Gastrocnemius medialis (tissue), 4 donors: ENCODE data around the gene WIZ. TPM values are rescaled to one million over a fixed set of nuclear protein-coding genes. Genes with fewer than 3 reads are reported as not detected.

Experiments used
- ATAC-seq, 2 donors: fragments of 150-250 bp; one replicate each; pipeline ENCODE4 v1.9.1; 2016
- DNase-seq, 2 donors: peaks; one replicate each; pipeline ENCODE4 v3.0.0-alpha.2; 2019
- H3K27ac ChIP-seq, 4 donors: fragments of 200-600 bp; sonication (generic); 1 replicate in 1 of 4; 2 replicates in 3 of 4; pipeline ENCODE4 v1.5.1; 2016 to 2018; ENCODE audit warnings: mild to moderate bottlenecking in 2 of 4, moderate library complexity in 1 of 4
- H3K27me3 ChIP-seq, 3 donors: fragments of 200-600 bp; sonication (generic) in 2 of 3; 1 replicate in 1 of 3; 2 replicates in 2 of 3; pipeline versions ENCODE4 v1.5.1 to v1.6.0; 2016 to 2019; ENCODE audit warnings: mild to moderate bottlenecking in 1 of 3, moderate library complexity in 1 of 3
- H3K36me3 ChIP-seq, 2 donors: fragments of 200-600 bp; sonication (generic) in 1 of 2; one replicate each; pipeline ENCODE4 v1.5.1; 2017 to 2018
- H3K4me1 ChIP-seq, 2 donors: fragments of 200-600 bp; sonication (generic) in 1 of 2; one replicate each; pipeline ENCODE4 v1.5.1; 2016 to 2017; ENCODE audit warnings: mild to moderate bottlenecking in 2 of 2
- H3K4me3 ChIP-seq, 4 donors: fragments of 200-600 bp; sonication (generic) in 3 of 4; 1 replicate in 1 of 4; 2 replicates in 3 of 4; pipeline ENCODE4 v1.5.1; 2016 to 2019; ENCODE audit warnings: mild to moderate bottlenecking in 2 of 4
- H3K9me3 ChIP-seq, 3 donors: fragments of 200-600 bp; sonication (generic) in 2 of 3; 1 replicate in 1 of 3; 2 replicates in 2 of 3; pipeline ENCODE4 v1.5.1; 2016 to 2019
- POLR2A ChIP-seq, 2 donors: fragments of 450-650 bp; IDR thresholded peaks; one replicate each; pipeline ENCODE4 v1.6.1; 2017; ENCODE audit warnings: antibody characterized with exemption in 2 of 2, mild to moderate bottlenecking in 2 of 2, moderate library complexity in 2 of 2
- in situ Hi-C, 4 donors: fragments of 200-750 bp; cut with MboI; loops; one replicate each; pipeline versions ENCODE4 v1.15.0 to v1.8.0; 2017; ENCODE audit warnings: low sequenced_read_pairs in 4 of 4
- intact Hi-C: fragments of 100-400 bp; cut with DNase I; formaldehyde crosslinking; loops from one replicate; pipeline ENCODE4 v1.15.1; 2023; ENCODE audit warnings: low total_unique reads
- total RNA-seq, 4 donors: library from RNA; depleted of rRNA; stranded (reverse); fragments of >200 nt; gene quantifications; one replicate each; pipeline versions ENCODE4 v1.1.0 to v1.2.3, GENCODE V29; 2016
- TF ChIP-seq, protein P1 (sequence below), 5 experiments: fragments of 450-650 bp in 3 of 5; fragments of 200-600 bp in 2 of 5; sonication (generic) in 2 of 5; IDR thresholded peaks in 4 of 5; conservative IDR thresholded peaks in 1 of 5; 1 replicate in 4 of 5; 2 replicates in 1 of 5; pipeline ENCODE4 v1.5.1; 2016 to 2019; ENCODE audit warnings: antibody characterized with exemption in 5 of 5, mild to moderate bottlenecking in 3 of 5, moderate library complexity in 3 of 5

WIZ gene
- total RNA-seq, 4 donors from 2014 or later: 28.0 to 40.6 (median 32.5) TPM

DNA sequence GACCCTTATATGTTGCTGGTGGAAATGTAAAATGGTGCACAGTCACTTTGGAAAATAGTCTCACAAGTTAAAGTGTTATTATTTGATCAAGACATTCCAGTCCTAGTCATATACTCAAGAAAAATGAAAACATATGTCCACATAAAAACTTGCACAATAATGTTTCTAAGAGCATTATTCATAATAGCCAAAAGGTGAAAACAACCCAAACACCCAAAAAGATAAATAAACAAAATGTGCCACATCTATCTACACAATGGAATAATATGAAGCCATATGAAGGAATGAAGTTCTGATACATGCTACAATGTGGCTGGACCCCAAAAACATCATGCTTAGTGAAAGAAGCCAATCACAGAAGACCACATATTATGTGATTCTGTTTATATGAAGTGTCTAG is 55.8 kb downstream of the WIZ start:
- ATAC-seq: no peak
- Histone ChIP-seq H3K27me3 (no peaks in the 10 kb centered on the region), H3K27ac (peak overlapping the region in 1 of 4 donors; percentile 4), H3K36me3 (peaks cover 0 to 58% of the 10 kb centered on the region in 2 donors), H3K4me3 (no peak overlapping the region), H3K4me1 (peaks cover 5 to 6% of the 10 kb centered on the region in 2 donors), H3K9me3 (no peaks in the 10 kb centered on the region)
- in situ Hi-C loops (loop anchor here in 2 of 4 donors (25.0 kb wide), 1 partner anchor 168 kb away; no protein-coding TSS in a partner anchor), intact Hi-C loops (no loop called here)
- DNase-seq: no peak
- no peak for TF ChIP-seq POLR2A (IDR thresholded peaks at IDR 0.05)
- TF ChIP-seq, protein P1, sequence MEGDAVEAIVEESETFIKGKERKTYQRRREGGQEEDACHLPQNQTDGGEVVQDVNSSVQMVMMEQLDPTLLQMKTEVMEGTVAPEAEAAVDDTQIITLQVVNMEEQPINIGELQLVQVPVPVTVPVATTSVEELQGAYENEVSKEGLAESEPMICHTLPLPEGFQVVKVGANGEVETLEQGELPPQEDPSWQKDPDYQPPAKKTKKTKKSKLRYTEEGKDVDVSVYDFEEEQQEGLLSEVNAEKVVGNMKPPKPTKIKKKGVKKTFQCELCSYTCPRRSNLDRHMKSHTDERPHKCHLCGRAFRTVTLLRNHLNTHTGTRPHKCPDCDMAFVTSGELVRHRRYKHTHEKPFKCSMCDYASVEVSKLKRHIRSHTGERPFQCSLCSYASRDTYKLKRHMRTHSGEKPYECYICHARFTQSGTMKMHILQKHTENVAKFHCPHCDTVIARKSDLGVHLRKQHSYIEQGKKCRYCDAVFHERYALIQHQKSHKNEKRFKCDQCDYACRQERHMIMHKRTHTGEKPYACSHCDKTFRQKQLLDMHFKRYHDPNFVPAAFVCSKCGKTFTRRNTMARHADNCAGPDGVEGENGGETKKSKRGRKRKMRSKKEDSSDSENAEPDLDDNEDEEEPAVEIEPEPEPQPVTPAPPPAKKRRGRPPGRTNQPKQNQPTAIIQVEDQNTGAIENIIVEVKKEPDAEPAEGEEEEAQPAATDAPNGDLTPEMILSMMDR (IDR thresholded peaks at IDR 0.05 in 4 of 5, conservative IDR thresholded peaks at IDR 0.05 in 1 of 5): no peak

- TF ChIP-seq POLR2A (IDR thresholded peaks at IDR 0.05): no peak
- TF ChIP-seq, protein P1 (IDR thresholded peaks at IDR 0.05 in 4 of 5, conservative IDR thresholded peaks at IDR 0.05 in 1 of 5): no peak
- no peak overlapping the region for H3K4me3 ChIP-seq
- intact Hi-C loops: no loop called here
- H3K36me3 ChIP-seq: peaks cover 0 to 27% of the 10 kb centered on the region in 2 donors
- no peaks in the 10 kb centered on the region for H3K27me3 ChIP-seq
- in situ Hi-C loops: loop anchor here in 2 of 4 donors (25.0 kb wide), 1 partner anchor 171 kb away; no protein-coding TSS in a partner anchor
- H3K9me3 ChIP-seq: no peaks in the 10 kb centered on the region
- ATAC-seq (no peak), DNase-seq (no peak)
- H3K27ac ChIP-seq: peak overlapping the region in 2 of 4 donors; percentile 16 to 48
- H3K4me1 ChIP-seq: no peaks in the 10 kb centered on the region
Observed at GRCh38 chr19:15390814-15391213, 58.9 kb downstream of the WIZ start.

DNA sequence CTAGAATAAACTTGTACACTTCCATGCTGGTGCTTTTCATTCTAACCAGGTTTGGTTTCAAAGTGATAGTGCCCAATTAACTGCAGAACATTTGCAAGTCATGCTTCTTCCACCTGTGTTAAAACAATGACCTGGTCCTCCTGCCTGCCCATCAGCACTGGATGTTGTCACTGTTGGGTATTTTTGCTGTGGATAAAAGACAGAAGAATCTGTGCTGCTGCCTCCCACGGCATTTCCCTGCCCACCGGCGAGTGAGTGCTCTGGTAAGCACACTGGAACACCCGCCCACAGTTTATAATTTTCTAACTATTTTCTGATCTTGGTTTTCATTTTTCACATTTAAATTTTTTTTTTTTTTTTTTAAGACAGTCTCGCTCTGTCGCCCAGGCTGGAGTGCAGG is 67.9 kb downstream of the WIZ start:
- intact Hi-C loops: loop anchor here (2.0 kb wide), 1 partner anchor 15 kb away; no protein-coding TSS in a partner anchor

DNA sequence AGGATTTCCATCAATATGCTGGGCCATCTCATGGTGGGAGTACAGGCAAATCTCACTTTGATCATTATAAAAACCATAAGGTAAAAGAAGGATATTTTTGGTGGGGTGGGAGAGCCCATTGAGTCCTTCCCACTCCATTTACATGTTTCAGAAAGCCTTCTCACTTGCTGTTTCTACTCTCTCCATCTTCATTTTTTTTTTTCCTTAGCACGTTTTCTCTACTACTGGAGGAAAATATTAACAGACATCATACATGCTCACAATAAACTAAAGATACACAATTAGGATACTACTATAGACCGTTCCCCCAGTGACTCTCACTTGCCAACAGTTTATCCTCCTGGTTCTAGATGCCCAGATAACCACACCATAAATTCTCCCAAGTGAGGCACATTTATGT is 68.3 kb downstream of the WIZ start:
- H3K4me3 ChIP-seq: no peak overlapping the region
- DNase-seq (no peak), ATAC-seq (no peak)
- H3K4me1 ChIP-seq: peaks cover 17 to 18% of the 10 kb centered on the region in 2 donors
- no peaks in the 10 kb centered on the region for H3K36me3 ChIP-seq
- TF ChIP-seq, protein P1 (IDR thresholded peaks at IDR 0.05 in 4 of 5, conservative IDR thresholded peaks at IDR 0.05 in 1 of 5): no peak
- no peak for TF ChIP-seq POLR2A (IDR thresholded peaks at IDR 0.05)
- H3K9me3 ChIP-seq: no peaks in the 10 kb centered on the region
- intact Hi-C loops (no loop called here), in situ Hi-C loops (loop anchor here in 2 of 4 donors (25.0 kb wide), 1 partner anchor 181 kb away; no protein-coding TSS in a partner anchor)
- H3K27ac ChIP-seq: peak overlapping the region in 3 of 4 donors; percentile 6 to 96 (median 22)
- no peaks in the 10 kb centered on the region for H3K27me3 ChIP-seq

More for the DNA sequence above, 67.9 kb downstream of the WIZ start:
- DNase-seq: no peak
- Histone ChIP-seq H3K36me3 (no peaks in the 10 kb centered on the region), H3K27me3 (no peaks in the 10 kb centered on the region), H3K4me3 (no peak overlapping the region), H3K9me3 (no peaks in the 10 kb centered on the region), H3K4me1 (peaks cover 13 to 14% of the 10 kb centered on the region in 2 donors), H3K27ac (peak overlapping the region in 3 of 4 donors; percentile 6 to 96 (median 22))
- no peak for ATAC-seq
- in situ Hi-C loops: loop anchor here in 2 of 4 donors (25.0 kb wide), 1 partner anchor 180 kb away; no protein-coding TSS in a partner anchor
- TF ChIP-seq, protein P1 (IDR thresholded peaks at IDR 0.05 in 4 of 5, conservative IDR thresholded peaks at IDR 0.05 in 1 of 5): no peak
- TF ChIP-seq POLR2A (IDR thresholded peaks at IDR 0.05): no peak
